GM08714 (cell line): ENCODE measurements around the gene PRR20E.
"Not testable (repeated sequence)": the region's sequence is repeated elsewhere in the genome, so short reads cannot be mapped to it uniquely, and the experiment has no call there.

Experiments
- H3K4me3 ChIP-seq: fragments of 200-500 bp; sonication (Bioruptor generic); 2 replicates; pipeline ENCODE4 v1.5.1; 2014; ENCODE audit warnings: mild to moderate bottlenecking, low read length, inconsistent platforms
- ZNF274 ChIP-seq: IDR thresholded peaks from 2 replicates; pipeline ENCODE4 v1.6.1; 2012; ENCODE audit warnings: mild to moderate bottlenecking, low read depth, low read length

Gene PRR20E

GRCh38 chr13:57166897-57167296 is at the start of gene PRR20E:
TSS of gene PRR20E (plus strand) at chr13:57167197. CDS start at chr13:57167584, 387 bp downstream.
- not testable (repeated sequence) for H3K4me3 ChIP-seq

- TF ChIP-seq ZNF274, result no peak
- no peak overlapping the region for H3K4me3 ChIP-seq
Observed at GRCh38 chr13:57123681-57124080, 43.3 kb upstream of the PRR20E start.

DNA sequence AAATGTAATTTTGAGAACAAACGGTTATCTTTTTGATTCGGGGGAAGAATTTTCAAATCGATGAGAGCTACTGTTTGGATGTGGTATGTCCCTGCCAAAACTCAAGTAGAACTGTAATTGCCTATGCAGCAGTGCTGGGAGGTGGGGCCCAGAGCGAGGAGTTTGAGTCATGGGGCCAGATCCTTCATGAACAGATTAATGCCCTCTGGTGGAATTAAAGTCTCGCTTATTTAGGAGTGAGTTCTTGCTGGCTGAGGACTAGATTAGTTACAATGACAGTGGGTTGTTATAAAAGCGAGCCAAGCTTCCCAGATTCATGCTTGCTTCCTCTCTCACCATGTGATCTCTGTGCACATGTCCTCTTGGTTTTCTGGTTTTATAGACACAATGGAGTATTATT is 38.1 kb upstream of the PRR20E start:
- H3K4me3 ChIP-seq, result no peak overlapping the region
- TF ChIP-seq ZNF274, result no peak

- no peak overlapping the region for H3K4me3 ChIP-seq
- no peak for TF ChIP-seq ZNF274
Observed at GRCh38 chr13:57136093-57136492, 30.9 kb upstream of the PRR20E start.

DNA sequence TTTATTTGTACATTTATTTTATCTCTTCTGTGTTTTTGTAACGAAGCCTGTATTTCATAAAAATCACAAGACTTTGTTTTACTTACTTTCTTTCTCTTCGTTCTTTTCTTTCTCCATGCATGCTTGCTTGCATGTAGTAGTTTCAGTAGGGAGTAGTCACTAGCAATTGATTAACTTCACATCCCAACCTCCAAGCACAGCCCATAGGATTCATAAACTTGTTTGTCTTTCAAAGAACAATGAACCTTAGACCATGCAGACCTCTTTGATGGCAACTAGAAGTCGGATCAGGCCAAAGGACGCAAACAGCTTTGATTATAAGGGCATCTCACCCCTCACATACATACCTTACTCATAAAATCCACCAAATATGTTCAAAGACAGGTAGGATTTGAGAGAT is 29.4 kb upstream of the PRR20E start:
- no peak for TF ChIP-seq ZNF274
- H3K4me3 ChIP-seq, result no peak overlapping the region

DNA sequence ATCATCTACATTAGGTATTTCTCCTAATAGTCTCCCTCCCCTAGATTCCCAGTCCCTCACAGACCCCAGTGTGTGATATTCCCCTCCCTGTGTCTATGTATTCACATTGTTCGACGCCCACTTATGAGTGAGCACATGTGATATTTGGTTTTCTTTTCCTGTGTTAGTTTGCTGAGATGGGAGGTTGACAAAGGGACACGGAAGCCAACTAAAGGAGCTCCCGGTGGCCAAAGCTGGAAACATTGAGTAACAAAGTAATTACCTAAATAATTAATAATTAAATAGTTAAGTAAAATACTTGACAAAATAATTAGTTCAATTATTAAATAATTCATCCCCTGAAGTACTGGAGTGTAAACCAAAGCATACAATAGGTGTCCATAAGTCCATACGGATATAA is 28.0 kb upstream of the PRR20E start:
- no peak for TF ChIP-seq ZNF274
- H3K4me3 ChIP-seq, result no peak overlapping the region

- not testable (repeated sequence) for H3K4me3 ChIP-seq
Observed at GRCh38 chr13:57139781-57140180, 27.2 kb upstream of the PRR20E start.

DNA sequence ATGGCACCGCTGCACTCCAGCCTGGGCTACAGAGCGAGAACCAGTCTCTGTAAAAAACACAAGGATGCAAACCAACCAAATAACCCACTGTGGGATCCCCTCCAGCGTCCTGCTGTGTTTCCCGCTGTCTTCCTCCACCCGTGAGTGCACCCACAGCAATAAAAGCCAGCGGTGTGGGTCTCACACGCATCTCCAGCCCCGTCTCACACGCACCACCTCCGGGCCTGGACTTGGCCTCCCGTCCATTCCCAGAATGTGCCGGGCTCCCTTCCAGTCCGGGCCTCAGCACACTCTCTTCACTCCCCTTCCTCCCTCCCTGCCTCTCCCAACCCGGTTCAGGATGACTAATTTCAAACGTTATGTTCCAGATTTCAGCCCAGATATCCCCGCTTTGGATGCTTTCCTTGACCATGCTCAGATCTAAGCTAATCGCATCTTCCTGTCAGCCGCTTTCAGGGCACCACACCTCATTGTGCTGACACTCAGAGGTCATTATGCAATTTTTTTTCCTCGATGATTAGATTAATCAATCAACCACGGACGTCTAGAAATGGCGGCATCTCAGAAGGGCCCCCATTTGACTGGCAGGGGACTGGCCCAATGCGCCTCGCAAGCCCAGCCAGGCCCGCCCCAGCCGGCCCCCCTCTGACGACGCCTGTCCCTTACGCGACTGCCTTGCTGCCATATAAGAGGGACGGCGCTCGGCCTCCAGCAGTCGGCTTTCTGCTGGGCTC is 26.6 kb upstream of the PRR20E start, which contains the start of gene PRR20A:
Gene PRR20A (plus strand): TSS at position 684 of the 734 bp plus-strand sequence. CDS start 387 bp downstream, outside the sequence.
- H3K4me3 ChIP-seq, result not testable (repeated sequence)

DNA sequence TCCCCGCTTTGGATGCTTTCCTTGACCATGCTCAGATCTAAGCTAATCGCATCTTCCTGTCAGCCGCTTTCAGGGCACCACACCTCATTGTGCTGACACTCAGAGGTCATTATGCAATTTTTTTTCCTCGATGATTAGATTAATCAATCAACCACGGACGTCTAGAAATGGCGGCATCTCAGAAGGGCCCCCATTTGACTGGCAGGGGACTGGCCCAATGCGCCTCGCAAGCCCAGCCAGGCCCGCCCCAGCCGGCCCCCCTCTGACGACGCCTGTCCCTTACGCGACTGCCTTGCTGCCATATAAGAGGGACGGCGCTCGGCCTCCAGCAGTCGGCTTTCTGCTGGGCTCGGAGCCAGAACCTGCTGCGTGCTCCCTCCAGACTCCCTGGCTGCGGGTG is 19.8 kb upstream of the PRR20E start, which contains the start of gene PRR20B:
Gene PRR20B (plus strand): TSS at position 301 of the 400 bp plus-strand sequence. CDS start 387 bp downstream, outside the sequence.
- H3K4me3 ChIP-seq, result not testable (repeated sequence)

- H3K4me3 ChIP-seq, result not testable (repeated sequence)
Observed at GRCh38 chr13:57148106-57148505, 18.9 kb upstream of the PRR20E start.

- not testable (repeated sequence) for H3K4me3 ChIP-seq
Observed at GRCh38 chr13:57153761-57154160, 13.2 kb upstream of the PRR20E start, which contains the start of gene PRR20C. TSS of gene PRR20C (plus strand) at chr13:57154061. CDS start at chr13:57154448, 387 bp downstream.

- H3K4me3 ChIP-seq, result not testable (repeated sequence)
Observed at GRCh38 chr13:57160332-57160731, 6.7 kb upstream of the PRR20E start, which contains the start of gene PRR20D. TSS of gene PRR20D (plus strand) at chr13:57160632. CDS start at chr13:57161019, 387 bp downstream.

DNA sequence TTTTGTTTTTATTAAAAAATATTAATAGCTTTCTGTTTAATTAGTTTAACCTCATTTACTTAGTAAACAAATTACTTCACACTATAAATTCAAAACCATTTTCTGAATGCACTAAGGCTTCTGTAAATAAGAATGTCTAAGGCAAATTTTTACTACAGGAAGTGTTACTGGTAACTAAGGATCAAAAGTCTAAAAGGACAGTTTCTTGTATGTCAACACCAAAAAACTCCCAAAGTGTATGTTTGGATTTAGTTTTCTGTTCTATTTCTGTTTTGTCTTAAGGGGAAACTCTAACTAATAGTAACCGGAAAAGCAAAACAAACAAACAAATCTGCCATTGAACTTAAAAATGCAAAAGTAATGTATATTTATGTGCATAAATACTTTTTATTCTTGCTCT is 24.7 kb downstream of the PRR20E start:
- no peak overlapping the region for H3K4me3 ChIP-seq
- TF ChIP-seq ZNF274, result no peak

- TF ChIP-seq ZNF274, result no peak
- no peak overlapping the region for H3K4me3 ChIP-seq
Observed at GRCh38 chr13:57212989-57213388, 46.0 kb downstream of the PRR20E start.
